Measurements from ENCODE around the gene GET3. TPM values are rescaled to one million over a fixed set of nuclear protein-coding genes. Genes with fewer than 3 reads are reported as not detected.
A peak's percentile ranks its signal among the peaks of the same experiment; 100 is the strongest.

GET3 gene
- total RNA-seq, 1 experiment from 2014 or later: 110 TPM

- Mint-ChIP-seq H3K27me3 (ENCODE audit: low read depth) (no peaks in the 10 kb centered on the region), H3K4me3 (peak overlapping the region; percentile 79), H3K9me3 (no peaks in the 10 kb centered on the region), H3K36me3 (peaks cover 25% of the 10 kb centered on the region), H3K4me1 (peaks cover 16% of the 10 kb centered on the region), H3K27ac (peak overlapping the region; percentile 48)
- no peak for ATAC-seq
- CTCF ChIA-PET: interaction anchor here (3.2 kb wide), 1 partner anchor 165 kb away, joined by 12 read pairs; no protein-coding TSS in a partner anchor
- DNase-seq (ENCODE audit: low spot score): no peak
- POLR2A ChIA-PET: no interaction called here
- no peak for TF ChIP-seq IRF1 (CRISPR knock-in tag; IDR thresholded peaks at IDR 0.05)
- TF ChIP-seq ARID4B (CRISPR knock-in tag; IDR thresholded peaks at IDR 0.05; ENCODE audit: borderline replicate concordance): no peak
Measured at GRCh38 chr19:12720296-12720695, 17.0 kb upstream of the GET3 start.

GRCh38 chr19:12720851-12721655 is 16.2 kb upstream of the GET3 start:
- peak; percentile 26 for DNase-seq (ENCODE audit: low spot score)
- ATAC-seq: no peak

More at GRCh38 chr19:12720851-12721655, 16.2 kb upstream of the GET3 start:
- Mint-ChIP-seq H3K4me1 (peaks cover 16% of the 10 kb centered on the region), H3K27me3 (ENCODE audit: low read depth) (no peaks in the 10 kb centered on the region), H3K36me3 (peaks cover 21% of the 10 kb centered on the region), H3K9me3 (no peaks in the 10 kb centered on the region), H3K4me3 (peak overlapping the region; percentile 95), H3K27ac (peak overlapping the region; percentile 98)
- CTCF ChIA-PET: interaction anchor here (0.5 to 4.4 kb wide), 6 partner anchors 37 to 164 kb away, joined by 4 to 35 read pairs (median 8); no protein-coding TSS in a partner anchor
- 0 out of 2 replicates have a peak, but pooled peaks have one; percentile 19 for TF ChIP-seq FOXP1 (CRISPR knock-in tag; IDR thresholded peaks at IDR 0.05; ENCODE audit: borderline replicate concordance)
- no peak for TF ChIP-seq ZNF263 (CRISPR knock-in tag; IDR thresholded peaks at IDR 0.05; ENCODE audit: low read depth)
- TF ChIP-seq PRDM15 (CRISPR knock-in tag; IDR thresholded peaks at IDR 0.05): peak; percentile 13; the same call in 1 of the 2 replicates
- POLR2A ChIA-PET: interaction anchor here (0.9 to 5.4 kb wide), 2 partner anchors 15 to 29 kb away, joined by 5 to 44 read pairs; partner anchors contain the start of genes GET3 and TRIR
